NCI-H146 treated with DMSO at 0.1 percent for 48 hours (cell line): ENCODE data around the gene SLC25A36.
"Not testable (repeated sequence)": the region's sequence is repeated elsewhere in the genome, so short reads cannot be mapped to it uniquely, and the experiment has no call there.

Experiments
- DNase-seq: peaks from one replicate; lab custom pipeline; 2025; ENCODE audit not compliant: unreplicated experiment; lab: John Stamatoyannopoulos, UW

The SLC25A36 gene

DNA sequence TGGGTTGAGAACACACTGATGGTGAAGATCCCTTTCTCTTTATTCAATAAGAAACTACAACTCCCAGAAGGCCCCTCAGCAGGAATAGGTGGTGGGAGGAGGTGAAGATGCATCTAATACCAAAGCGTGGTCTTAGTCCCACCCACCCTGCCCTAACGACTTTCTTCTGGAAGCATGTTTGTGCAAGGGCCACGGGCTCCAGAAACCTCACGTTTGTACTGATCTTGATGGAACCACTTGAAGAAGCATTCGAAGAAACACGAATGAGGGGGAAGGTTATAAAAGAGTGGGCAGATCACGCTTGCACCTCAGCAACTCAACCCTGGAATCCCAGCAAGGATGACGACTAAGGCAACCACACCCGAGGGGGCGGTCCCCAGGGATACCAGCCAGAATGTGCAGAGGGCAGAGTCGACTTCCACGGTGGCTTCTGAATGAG, 10.6 kb upstream of the SLC25A36 start:
- no peak for DNase-seq

DNA sequence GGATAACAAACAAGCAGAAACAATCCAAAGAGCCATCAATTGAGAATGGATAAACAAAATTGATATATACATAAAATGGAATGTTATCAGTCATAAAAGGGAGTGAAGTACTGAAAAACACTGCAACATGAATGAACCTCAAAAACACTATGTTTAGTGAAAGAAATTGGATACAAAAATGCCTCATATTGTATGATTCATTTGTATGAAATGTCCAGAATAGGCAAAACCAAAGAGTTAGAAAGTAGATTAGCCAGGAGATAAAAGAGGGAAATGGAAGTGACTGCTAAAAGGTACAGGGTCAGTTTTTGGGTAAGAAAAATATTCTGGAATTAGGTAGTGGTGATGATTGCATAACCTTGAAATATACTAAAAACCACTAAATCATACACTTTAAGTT, 9.8 kb upstream of the SLC25A36 start:
- DNase-seq = no peak

DNA sequence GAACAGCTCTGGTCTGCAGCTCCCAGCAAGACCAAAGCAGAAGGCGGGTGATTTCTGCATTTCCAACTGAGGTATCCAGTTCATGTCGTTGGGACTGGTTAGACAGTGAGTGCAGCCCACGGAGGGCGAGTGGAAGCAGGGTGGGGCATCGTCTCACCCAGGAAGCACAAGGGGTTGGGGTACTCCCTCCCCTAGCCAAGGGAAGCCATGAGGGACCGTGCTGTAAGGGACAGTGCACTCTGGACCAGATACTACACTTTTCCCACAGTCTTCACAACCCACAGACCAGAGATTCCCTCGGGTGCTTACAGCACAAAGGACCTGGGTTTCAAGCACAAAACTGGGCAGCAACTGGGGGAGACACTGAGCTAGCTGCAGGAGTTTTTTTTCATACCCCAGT, 8.5 kb upstream of the SLC25A36 start:
- DNase-seq = no peak

DNA sequence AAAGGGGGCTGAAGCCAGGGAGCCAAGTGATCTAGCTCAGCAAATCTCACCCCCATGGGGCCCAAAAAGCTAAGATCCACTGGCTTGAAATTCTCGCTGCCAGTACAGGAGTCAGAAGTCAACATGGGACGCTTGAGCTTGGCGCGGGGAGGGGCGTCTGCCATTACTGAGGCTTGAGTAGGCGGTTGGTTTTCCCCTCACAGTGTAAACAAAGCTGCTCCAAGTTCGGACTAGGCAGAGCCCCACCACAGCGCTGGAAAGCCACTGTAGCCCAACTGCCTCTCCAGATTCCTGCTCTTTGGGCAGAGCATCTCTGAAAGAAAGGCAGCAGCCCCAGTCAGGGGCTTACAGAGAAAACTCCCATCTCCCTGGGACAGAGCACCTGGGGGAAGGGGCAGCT, 8.1 kb upstream of the SLC25A36 start:
- DNase-seq = no peak

DNA sequence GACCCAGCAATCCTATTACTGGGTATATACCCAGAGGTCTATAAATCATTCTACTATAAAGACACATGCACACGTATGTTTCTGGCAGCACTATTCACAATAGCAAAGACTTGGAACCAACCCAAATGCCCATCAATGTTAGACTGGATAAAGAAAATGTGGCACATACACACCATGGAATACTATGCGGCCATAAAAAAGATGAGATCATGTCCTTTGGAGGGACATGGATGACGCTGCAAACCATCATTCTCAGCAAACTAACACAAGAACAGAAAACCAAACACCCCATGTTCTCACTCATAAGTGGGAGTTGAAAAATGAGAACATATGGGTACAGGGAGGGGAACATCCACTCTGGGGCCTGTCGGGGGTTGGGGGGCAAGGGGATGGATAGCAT, 2.3 kb upstream of the SLC25A36 start:
- DNase-seq = not testable (repeated sequence)

DNA sequence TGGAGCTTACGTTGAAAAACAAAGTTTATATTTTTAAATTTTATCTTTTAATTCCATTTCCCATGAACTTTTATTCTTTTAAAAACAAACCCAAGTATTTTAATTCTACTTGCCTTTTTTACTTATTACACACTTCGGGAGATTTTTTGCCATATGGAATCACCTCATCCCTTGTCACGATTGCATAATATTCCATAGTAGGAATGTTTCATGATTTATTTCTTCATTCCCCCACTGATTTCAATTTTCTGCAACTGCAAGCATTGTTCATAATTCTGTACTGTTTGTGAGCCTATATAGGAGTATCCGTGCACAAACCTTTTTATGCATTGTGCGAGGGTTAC, 574 bp upstream of the SLC25A36 start:
- no peak for DNase-seq

DNA sequence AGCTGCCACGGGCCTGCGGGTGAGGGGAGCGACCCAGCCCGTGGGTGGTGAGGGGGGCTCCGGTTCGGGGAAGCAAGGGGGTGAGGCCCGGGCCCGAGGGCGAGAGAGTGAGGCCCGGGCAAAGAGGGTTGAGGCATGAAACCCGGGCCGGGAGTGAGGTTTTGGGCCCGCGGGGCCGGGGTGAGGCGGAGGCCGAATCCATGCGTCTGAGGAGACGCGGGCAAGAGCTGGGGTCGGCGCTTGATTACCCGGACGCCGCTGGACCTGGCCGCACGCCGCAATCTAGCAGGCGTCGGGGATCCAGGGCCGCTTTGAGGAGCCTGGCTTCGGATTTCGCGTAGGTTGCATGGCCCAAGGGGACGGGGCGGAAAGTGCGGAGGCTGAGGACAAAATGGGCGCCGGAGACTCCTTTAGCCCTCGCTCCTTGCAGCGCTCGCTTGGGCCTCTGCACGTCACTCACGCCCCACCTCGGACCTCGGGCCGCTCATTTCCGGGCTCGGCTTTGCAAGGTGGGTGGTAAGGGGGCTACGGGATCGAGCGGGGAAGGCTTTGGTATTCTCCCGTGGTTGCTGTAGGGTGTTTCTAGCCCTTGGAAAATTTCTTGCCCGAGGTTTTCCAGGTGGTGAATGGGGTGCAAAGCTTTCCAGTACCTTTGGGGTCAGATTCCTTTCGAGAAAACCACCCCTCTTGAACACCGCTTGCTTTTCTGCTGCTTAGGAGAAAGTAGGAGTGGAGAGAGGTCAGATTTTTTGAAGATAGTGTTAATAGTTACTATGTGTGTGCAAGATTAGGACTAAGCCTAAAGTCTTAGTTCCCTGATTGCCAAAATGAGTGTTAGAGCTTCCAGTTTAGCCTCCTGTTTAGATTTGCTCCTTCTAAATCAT, 827 bp downstream of the SLC25A36 start:
- peak; percentile 57 for DNase-seq

DNA sequence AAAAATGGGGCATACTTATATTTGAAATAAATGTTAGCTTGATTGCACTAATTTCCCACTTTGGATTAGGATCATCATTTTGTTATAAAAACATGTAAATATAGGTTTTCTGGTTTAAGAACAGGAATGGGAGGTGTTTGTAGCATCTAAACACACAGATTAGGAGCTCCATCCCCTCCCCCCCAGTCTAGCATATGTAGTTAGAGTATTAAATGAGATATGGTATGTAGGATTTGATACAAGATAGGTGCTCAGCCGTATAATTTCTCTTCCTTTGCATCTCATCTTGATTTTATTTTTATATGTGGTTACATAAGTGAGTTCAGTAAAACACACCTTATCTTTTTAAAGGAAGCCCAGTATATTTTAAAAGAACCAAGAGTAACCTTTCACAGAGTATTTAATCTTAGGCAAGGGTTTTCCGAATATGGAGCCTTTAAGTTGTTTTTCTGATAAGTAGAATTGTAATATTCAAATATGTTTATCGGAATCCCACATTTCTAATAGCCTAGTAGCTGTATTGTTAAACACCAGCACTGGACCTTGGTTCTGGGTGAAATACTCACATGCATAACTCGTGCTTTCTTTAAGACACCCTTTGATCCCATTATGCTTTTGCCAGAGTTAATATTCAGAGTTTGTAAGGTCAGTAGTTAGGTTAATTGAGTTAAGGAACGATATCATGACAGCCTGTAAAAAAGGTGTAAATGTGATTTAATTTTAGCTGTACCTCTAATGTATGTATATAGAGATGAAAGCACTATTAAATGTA, 2.3 kb downstream of the SLC25A36 start:
- DNase-seq = no peak

DNA sequence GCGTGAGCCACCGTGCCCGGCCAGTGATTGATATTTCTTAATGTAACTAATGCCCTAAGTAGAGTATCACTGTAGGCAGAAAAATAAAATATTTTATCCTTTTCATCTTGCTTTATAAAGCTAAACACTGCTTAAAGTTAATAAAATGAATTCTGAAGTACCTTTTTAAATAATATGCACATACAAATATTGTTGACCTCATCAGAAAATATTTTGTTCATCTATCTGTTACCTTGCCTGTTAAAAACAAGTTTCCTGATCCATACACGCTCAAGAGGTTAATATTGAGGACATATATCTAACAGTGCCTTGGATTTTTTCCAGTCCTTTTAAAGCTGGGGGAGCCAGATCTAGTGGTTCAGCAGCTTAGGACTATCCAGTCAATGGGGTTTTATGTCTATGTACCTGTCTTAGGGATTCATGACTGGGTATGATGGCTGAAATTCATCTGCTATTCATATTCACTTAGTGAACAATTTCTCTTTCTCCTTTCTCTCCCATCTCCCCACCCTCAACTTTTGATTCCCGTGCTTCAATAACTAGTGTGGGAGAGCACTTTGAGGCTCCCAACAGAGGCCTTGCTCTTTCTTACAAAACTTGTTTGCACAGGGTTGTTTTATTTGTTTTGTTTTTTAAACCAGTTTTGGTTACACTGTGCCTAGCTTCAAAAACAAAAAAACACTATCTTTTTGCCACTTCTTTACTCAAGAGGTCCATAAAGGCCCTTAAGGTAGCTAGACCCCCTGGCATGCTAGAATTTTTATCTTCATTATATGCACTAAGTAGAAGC, 7.0 kb downstream of the SLC25A36 start:
- DNase-seq = no peak

DNA sequence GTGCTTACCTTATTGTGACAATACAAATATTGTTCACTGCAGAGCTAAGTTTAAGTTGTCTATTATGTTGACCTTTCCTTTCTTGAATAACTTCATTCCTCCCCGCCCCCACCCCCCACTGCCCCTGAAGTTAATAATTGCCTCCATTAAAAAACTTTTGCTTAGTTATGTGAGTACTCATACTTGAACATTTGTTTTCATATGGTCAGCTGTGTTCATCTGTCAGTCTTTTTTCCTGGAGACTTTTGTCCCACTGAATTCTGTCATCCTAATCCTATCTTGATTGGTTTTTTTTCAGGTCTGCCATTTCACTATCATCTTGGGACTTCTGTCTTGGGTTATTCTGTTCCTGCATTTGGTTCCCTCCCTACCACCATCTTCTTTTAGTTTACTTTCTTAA, 8.5 kb downstream of the SLC25A36 start:
- no peak for DNase-seq

DNA sequence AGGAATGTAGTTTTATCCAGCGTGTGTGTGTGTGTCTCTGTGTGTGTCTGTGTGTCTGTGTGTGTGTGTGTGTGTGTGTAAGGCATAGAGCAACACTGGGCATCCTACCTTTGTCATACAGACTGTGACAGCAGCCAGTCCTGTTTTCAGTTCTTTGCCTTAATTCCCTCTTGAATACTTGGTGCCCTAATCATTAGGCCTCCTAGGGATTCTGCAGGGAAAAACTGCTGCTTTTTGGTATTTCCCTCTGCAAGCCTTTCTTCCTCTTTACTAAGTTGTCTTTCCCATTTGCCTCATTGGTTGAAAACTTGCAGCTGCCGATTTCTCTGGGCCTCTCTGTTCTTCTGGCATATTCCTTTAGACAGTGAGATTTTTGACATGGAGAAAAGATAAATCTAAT, 9.2 kb downstream of the SLC25A36 start:
- no peak for DNase-seq

DNA sequence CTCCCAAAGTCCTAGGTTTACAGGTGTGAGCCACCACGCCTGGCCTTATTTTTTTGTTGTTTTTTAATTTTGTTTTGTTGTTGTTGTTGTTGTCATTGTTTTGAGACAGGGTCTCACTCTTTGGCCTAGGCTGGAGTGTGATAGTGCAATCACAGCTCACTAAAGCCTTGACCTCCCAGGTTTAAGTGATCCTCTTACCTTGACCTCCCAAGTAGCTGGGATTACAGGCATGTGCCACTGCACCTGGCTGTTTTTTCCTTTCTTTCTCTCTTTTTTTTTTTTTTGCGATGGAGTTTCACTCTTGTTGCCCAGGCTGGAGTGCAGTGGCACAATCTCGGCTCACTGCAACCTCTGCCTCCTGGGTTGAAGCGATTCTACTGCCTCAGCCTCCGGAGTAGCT, 10.1 kb downstream of the SLC25A36 start:
- not testable (repeated sequence) for DNase-seq

DNA sequence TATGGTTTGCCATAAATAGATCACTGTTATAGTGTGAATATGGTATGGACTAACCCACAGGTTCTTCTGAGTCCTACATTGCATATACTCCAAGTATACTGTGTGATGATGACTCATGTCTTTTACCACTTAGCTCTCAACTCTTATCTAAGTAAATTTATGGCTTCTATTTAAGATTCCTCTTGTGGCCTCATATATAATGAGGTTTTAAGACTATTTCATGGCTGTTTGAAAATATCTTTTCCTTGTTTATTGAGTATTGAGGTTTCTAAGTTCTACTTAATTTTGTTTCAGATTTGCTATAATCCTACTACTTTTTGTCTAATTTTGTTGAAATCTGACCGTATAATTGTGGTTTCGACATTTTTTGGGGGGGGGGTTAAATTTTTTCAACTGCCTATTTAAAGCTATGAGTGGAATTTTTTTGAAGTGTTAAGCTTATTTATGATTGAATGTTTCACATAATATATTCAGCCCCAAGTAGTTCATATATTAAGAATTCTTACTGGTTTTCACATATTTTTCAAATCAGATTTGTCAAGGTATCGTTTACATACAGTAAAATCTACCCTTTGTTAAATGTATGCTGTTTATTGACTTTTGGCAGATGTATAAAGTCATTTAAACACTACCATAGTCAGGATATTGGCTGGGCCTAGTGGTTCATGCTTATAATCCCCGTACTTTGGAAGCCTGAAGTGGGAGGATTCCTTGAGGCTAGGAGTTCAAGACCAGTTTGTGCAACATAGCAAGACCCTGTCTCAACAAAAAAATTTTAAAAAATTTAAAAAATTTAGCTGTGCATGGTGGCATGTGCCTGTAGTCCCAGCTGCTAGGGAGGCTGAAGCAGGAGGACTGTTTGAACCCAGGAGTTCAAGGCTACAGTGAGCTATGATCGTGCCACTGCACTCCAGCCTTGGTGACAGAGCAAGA, 11.7 kb downstream of the SLC25A36 start:
- DNase-seq = no peak

DNA sequence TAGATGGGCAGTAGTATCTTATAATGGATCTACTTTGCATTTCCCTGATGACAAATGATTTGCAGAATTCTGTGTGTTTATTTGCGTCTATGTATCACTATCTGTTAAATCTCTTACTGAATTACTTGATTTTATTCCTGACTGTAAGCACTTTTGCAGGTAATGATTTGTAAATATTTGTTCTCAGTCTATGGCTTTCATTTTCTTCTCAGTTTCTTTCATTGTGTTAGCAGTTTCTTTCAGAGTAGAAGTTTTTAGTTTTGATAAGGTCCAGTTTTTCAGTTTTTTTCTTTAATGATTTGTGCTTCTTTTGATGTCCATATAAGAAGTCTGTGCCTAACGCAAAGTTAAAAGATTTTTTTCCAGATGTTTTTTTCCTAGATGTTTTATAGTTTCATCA, 12.9 kb downstream of the SLC25A36 start:
- peak; percentile 18 for DNase-seq

DNA sequence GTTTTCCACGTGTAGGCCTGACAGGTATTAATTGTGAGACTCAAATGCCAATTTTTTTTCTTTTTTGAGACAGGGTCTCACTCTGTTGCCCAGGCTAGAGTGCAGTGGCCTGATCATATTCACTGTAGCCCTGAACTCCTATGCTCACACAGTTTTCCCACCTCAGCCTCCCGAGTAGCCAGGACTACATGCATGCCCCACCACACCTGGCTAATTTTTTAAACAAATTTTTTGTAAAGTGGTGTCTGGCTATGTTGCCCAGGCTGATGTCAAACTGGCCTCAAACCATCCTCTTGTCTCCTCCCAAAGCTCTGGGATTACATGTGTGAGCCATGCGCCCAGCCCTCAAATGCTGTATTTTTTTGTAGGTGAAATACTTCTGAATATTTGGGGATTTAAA, 14.0 kb downstream of the SLC25A36 start:
- DNase-seq = no peak

DNA sequence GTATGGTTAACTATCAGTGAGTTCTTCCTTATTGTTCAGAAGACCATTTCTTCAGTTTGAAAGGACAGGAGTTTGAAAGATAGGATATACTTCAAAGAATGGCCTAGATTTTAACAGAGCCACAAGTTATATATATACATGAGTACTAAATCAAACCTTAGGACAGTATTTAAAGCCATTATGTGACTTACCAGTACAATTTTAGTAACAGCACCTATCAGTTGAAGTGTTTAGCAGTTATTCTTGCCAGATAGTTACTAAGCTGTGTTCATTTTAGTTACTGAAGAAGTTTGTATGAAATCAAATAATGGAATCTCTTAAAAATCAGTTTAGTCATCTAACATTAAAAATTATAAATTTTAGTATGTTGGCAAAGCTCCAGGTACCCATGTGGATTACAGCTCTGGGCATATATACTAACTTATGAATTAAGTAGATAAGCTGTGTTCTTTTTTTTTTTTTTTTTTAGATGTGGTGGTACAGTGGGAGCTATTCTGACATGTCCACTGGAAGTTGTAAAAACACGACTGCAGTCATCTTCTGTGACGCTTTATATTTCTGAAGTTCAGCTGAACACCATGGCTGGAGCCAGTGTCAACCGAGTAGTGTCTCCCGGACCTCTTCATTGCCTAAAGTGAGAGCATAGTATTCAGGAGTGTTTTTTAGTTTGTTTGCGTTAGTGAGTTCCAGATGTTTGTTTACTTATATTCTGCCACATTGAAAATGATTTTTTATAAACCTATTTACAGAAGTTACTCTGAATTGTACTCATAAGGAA, 14.6 kb downstream of the SLC25A36 start:
- DNase-seq = no peak

DNA sequence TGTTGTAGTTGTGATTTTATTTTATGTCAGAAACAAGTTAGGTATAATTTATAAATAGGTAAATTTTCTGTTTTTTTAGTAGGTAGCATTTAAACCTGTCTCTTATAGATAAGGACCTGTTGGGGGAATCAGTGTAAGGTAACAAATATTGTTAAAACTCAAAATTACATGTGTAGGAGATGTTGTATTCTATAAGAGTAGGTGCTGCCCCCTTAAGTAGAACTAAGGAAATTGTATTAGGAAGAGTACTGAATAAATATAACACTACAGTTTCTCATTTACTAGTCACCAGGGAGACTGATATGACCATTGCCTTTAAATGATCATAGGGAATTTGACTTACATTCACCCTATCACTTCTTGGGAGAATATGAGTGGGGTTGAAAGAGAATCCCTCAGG, 31.2 kb downstream of the SLC25A36 start:
- DNase-seq = no peak

DNA sequence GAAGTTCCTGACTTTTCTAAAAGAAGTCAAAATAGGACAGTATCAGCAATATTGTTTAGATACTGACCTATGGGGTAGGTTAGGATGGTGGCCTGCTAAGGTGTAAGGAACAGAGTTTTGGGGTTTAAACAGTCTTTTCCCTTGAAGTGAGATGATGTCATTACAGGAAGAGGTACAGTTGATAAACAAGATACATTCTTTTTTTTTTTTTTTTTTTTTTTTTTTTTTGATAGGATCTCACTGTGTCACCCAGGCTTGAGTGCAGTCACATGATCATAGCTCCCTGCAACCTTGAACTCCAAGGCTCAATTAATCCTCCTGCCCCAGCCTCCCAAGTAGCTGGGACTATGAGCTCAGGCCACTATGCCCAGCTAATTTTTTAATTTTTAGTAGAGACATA, 33.3 kb downstream of the SLC25A36 start:
- no peak for DNase-seq

DNA sequence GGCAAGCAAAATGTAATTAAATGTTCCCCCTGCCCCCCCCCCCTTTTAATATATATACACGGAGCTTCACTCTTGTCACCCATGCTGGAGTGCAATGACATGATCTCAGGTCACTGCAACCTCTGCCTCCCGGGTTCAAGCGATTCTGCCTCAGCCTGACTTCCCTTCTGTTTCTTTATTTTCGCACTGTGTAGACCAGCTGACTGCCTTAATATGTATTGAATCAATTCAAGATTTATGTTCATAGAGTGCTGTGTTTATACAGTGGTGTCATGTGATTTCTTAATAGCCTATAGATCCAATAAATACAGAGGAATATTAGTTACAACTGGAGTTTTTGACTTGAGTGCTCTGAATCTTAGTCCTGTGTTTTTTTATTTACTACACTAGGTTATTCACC, 39.0 kb downstream of the SLC25A36 start:
- DNase-seq = no peak

DNA sequence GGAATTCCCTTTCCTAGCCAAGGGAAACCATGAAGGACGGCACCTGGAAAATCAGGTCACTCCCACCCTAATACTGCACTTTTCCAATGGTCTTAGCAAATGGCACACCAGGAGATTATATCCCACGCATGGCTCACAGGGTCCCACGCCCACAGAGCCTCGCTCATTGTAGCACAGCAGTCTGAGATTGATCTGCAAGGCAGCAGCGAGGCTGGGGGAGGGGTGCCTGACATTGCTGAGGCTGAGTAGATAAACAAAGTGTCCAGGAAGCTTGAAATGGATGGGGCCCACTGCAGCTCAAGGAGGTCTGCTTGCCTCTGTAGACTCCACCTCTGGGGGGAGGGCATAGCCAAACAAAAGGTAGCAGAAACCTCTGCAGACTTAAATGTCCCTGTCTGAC, 46.2 kb downstream of the SLC25A36 start:
- not testable (repeated sequence) for DNase-seq
